GM19372 (cell line): ENCODE data around the gene YTHDC1.

Source experiments
- ATAC-seq: cut with Tn5 transposase; IDR thresholded peaks from one replicate; pipeline ENCODE4 v1.9.1; 2021; ENCODE audit warnings: mild to moderate bottlenecking, low read depth, moderate library complexity; ENCODE audit not compliant: unreplicated experiment

YTHDC1 gene

GRCh38 chr4:68360231-68360968 is 10.5 kb upstream of the YTHDC1 start:
- no peak for ATAC-seq

DNA sequence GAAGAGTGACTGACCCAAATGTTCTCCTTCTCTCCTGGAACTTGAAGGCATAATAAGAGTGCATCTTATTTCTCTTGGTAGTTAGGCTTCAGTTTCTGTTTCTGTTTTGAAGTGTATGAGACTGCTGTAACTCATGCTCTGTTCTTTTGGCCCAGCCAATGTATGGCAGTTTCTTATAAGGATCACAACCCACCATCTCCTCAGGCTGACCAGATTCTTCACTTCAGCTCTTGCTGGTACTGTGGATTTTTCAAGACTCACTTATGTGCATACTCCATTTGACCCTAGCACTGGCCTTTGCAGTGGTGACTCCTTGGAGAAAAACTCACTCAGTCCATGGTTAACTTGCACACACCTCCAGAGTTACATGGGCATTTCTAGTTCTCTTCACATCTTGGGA is 9.6 kb upstream of the YTHDC1 start:
- ATAC-seq: no peak

DNA sequence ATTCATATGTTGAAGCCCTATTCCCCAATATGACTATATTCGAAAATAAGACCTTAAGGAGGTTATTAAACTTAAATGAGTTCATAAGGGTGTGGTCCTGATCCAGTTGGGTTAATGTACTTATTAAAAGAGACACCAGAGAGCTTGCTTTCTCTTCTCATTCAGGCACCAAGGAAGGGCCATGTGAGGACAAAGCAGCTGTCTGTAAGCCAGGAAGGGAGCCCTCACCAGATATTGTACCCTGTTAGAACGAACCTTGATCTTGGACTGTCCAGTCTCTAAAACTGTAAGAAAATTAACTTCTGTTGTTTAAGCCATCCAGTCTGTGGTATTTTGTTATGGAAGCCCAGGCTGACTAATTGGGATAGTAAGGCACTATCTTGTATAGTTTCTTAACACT is 9.1 kb upstream of the YTHDC1 start:
- no peak for ATAC-seq

DNA sequence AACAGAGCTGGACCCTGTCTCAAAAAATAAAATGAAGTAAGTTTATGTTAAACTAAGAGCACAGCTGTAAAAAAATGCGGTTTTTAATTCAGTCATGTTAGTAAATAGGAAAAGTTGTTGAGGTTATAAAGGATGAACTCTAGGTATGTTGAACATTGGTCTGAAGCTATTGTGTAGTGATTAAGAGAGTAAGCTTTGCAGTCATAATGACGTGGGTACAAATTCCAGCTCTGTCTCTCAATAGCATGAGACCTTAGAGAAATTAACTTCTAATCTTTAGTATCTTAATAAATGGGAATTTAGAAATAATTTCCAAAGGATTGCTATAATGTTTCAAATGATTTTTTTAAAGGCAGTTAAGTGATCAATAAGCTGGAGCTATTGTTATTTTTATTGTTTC is 2.9 kb upstream of the YTHDC1 start:
- no peak for ATAC-seq

DNA sequence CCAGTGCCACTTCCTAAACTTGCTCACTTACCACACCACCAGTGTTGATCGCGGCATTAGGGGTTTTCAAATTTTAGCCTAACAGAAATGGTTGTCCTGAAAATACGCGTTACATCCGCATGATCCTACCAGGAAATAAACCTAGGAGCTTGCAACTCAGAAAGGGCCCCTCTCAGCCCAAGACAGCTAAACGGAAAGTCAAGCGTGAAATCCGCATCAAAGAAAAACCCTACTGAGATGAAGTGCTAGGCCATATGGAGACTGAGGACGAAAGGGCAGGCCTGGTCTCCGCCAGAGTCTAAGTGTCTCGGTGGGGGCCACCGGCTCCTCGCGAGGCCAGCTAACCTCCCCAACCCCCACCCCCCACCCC is 626 bp downstream of the YTHDC1 start:
- peak; percentile 7 for ATAC-seq

DNA sequence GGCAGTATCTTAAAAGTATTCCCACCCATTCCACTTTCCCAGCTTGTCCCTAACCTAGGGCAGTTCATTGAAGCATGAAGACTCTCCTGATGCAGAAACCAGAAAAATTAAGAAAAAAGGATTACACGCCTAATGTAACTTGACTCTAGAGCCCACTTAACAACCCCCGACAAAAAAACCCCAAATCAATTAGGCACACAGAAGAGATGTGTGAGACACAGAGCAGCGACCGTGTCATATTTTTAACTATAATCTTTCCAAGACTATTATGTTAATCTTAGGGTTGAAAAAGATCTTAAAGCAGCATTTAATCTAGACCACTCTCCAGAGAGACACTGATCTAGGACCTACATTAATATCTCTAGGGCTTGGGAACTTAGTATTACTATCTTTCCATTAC is 1.3 kb downstream of the YTHDC1 start:
- no peak for ATAC-seq

DNA sequence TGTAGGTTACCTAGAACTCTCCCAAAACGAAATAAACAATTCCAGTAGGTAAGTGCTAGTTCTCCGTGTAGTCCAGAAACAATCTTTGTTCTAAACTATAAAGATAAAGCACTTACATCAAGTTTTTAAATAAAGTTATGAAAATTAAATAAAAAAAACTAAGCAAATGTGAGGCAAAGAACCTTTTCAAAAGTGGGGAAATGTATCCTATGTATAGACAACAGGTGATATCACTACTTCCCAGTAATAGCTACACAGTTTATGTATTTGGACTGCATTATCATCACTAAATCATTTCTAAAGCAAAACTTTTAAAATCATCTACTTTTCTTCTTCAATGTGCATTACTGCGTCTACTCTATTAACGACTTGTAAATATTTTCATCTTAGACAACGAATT is 2.0 kb downstream of the YTHDC1 start:
- no peak for ATAC-seq

- no peak for ATAC-seq
Observed at GRCh38 chr4:68346461-68346860, 3.4 kb downstream of the YTHDC1 start.

GRCh38 chr4:68344785-68345184 is 5.1 kb downstream of the YTHDC1 start:
- no peak for ATAC-seq

GRCh38 chr4:68344049-68344448 is 5.8 kb downstream of the YTHDC1 start:
- no peak for ATAC-seq

DNA sequence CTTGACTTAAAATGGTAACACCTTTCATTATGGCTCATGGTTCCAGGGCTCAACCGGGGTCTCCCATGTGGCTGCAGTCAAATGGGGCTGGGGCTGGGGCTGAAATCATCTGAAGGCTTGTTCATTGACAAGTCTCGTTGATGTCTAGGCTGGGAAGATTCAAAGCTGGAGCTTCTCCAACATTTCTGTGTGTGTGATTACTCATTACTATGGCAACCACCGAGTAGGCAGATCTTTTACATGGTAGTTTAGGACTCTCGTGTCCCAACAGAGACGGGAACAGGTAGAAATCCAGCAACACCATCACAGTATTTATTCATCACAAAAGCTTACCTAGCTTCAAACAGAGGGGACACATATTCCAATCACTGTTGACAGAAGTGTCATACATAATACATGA is 7.8 kb downstream of the YTHDC1 start:
- ATAC-seq: no peak

DNA sequence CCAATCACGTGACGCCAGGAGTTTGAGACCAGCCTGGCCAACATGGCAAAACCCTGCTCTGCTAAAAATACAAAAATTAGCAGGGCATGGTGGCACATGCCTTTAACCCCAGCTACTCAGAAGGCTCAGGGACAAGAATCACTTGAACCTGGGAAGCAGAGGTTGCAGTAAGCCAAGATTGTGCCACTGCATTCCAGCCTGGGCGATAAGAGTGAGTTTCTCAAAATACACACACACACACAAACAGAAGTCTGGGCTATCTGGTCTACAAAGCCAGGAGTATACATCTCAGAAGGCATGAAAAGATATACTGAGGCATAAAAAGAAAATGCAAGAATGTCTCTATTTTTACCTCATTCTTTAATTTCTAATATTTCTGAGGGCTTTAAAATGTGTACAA is 11.3 kb downstream of the YTHDC1 start:
- no peak for ATAC-seq

GRCh38 chr4:68337522-68337921 is 12.4 kb downstream of the YTHDC1 start:
- ATAC-seq: no peak

DNA sequence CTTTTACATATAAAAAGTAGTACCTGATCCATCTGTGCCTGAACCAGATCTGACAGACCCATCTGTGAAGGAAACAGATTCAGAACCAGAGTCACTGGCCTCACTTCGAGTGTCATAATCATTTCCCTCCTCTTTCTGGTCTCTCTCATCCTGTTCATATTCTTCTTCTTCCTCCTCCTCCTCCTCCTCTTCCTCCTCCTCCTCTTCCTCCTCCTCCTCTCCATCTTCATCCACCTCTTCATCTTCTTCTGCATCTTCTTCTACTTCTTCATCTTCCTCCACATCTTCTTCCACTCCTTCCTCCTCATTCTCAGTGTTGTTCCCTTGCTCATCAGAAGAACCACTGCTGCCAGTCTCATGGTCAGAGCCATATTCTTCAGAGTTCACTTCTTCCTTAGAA is 12.9 kb downstream of the YTHDC1 start:
- ATAC-seq: no peak

DNA sequence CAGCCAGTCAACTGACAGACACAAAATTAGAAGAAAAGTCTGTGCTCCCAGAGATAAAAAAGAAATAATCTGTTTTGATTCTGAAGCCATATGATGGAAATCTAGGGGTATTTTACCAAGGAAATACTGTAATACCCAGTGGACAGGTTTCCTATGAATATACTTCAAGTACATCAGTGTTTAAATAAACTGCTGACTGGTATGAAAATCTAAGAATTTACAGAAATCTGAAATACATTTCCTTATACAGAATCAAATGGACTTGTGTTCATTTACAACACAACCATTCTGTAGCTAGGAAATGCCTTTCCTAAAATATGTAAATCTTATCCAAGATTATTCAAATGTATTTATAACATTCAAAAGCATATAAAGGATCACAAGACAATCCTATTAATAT is 13.4 kb downstream of the YTHDC1 start:
- no peak for ATAC-seq

GRCh38 chr4:68326141-68326540 is 23.7 kb downstream of the YTHDC1 start:
- ATAC-seq: no peak

- ATAC-seq: no peak
Observed at GRCh38 chr4:68324519-68325262, 25.2 kb downstream of the YTHDC1 start.

DNA sequence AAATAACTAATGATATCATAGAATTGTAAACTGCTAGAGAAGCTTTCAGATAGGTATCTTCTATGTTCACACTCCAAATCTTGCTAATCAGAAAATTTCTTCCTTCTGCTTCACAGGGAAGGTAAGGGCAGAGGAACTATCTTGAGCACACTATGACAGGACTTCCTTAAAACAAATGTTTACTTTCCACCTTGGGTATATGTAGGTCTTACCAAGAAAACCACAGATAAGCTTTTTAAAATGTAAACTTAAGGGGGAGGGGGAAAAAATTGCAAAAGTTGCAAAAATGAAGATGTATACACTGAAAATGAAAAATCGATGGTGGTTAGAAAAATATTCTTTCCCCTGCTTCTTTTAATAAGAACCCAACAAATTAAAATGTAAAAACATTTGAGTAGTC is 30.9 kb downstream of the YTHDC1 start:
- no peak for ATAC-seq

- ATAC-seq: no peak
Observed at GRCh38 chr4:68316193-68316969, 33.5 kb downstream of the YTHDC1 start.

- ATAC-seq: no peak
Observed at GRCh38 chr4:68310651-68311247, 39.1 kb downstream of the YTHDC1 start.

DNA sequence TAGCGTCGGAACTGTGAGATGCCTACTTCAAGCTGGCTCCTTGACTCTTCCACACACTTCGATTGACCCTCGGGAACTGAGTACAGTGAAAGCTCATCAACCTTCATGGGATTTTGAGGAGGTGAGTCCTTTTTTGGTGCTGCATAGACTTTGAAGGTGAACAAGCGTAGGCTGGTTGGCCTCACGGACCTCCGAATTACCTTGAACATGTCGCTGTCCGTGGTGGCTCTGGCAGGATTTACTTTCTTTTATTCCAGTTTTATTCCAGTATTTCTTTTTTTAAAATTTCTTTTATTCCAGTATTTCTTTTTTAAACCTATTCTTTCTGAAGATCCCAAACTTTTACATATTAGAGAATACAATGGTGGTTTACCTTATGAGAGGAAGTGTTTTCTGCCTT is 45.2 kb downstream of the YTHDC1 start:
- no peak for ATAC-seq
